GM21367 (cell line): ENCODE data around the gene CLDN10.

Experiments
- ATAC-seq: cut with Tn5 transposase; IDR thresholded peaks from one replicate; pipeline ENCODE4 v1.9.1; 2021; ENCODE audit not compliant: unreplicated experiment

Gene CLDN10

DNA sequence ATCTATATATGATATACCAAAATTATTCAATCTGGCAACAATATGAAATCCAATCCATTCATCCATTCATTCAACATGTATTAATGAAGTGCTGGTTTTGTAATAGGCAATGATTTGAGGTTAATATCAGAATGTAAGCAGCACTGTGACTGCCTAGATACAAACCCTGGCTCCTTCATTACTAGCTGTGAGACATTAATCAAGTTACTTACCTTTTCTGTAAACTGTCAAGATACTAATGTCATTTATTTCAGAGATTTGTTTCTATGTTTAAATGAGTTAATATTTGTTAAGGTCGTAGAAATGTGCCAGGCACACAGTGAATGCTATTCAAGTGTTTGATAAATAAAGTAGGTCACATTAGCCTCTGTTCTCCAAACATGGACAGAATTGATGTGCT lies 40.9 kb downstream of the CLDN10 start:
- no peak for ATAC-seq

DNA sequence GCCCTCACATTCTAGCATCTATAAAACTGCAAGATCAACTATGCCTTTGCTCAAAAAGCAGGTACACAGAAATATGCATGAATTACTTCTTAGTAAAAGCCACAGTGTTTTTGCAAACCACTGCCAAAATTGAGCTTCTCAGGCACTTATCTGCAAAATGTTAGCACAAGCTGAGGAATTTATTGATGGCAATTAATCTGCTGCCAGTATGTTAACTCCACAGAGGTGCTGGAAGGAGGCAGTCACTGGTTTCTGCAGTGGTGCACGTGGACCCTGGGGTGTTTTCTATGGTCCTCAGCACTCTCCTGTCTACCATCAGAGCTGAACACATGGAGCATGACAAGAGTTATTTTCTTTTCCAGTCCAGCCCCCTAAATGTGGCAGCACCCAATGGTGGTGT lies 44.2 kb downstream of the CLDN10 start:
- ATAC-seq: no peak

DNA sequence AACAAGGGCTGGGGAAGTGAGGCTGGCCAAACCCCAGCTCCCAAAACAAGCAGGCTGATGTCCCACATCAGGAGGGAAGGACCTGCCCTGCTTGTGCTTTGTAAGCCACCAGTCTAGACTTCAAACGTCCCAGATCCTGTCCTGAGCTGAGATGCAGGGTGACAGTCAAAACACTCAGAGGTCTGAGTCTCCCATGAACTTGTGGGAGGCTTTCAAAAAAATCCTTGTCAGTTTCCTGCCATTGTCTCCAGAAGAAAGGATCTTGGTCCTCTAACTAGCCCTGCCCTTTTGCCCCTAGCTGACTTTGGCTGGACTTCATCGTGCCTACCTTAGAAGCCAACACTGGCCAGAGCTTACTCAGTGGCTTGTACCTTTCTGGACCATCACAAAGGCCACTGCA lies 48.7 kb downstream of the CLDN10 start:
- no peak for ATAC-seq

DNA sequence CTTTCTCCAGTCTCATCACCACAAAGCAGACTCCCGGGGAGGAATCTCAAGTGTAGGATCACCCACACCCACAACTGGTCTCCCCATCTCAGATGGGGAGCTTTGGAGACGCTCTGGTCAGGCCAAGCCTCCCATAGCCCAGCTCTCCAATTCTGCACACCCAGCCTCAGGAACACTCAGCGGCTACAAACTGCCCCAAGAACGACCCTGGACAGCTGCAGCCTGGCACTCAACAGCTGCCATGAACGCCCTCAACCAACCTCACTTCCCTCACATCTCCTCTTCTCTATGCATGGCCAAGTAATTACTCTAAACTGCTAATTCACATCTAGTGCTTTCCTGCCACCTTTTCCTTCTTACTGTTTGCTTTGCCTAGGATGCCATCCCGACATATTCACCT lies 49.4 kb downstream of the CLDN10 start:
- ATAC-seq: no peak

DNA sequence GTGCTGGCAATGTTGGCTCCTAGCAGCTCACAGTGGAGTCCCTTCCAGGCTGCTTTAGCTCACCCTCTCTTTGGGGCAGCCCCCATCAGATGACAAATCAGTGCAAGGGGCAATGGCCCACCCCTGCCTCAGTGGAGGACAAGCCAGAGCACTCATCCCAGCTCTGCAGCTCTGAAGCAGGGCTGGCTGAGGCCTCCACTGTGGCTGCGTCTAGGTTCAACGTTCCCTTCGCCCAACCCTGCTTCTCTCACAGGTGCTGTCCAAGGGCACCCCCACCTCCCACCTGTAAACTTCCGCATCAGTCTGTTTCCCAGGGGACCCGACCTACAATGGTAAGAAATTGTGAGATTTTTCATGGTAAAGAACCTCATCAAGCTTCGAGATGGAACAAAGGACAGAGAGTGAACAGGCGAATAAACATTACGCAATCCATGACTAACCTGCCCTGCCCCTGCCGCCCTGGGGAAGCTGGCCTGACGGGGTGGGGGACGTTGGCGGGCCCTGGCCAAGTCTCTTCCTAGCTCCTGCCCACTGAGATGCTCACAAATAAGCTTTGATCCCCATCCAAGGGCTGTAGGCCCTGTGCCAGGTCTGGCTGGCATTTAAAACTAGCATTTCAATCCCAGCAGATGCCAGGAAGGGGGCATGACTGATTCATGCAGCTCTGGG lies 51.5 kb downstream of the CLDN10 start:
- ATAC-seq: no peak

DNA sequence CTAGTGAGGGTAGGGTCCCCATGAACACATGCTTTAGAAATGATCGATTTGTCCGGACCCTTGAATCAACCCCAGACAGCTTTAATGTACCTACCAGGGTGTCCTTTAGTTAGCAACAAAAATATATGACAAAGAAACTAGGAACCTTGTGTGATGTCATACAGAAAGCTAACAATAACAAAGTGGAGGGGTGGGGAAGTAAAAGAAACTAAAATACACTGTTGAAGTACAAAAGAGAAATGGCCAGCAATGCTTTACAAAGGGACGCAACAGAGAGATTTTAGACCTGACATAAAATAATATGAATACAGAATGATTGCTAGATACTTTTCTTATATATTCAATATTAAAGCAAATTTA lies 52.0 kb downstream of the CLDN10 start:
- no peak for ATAC-seq

DNA sequence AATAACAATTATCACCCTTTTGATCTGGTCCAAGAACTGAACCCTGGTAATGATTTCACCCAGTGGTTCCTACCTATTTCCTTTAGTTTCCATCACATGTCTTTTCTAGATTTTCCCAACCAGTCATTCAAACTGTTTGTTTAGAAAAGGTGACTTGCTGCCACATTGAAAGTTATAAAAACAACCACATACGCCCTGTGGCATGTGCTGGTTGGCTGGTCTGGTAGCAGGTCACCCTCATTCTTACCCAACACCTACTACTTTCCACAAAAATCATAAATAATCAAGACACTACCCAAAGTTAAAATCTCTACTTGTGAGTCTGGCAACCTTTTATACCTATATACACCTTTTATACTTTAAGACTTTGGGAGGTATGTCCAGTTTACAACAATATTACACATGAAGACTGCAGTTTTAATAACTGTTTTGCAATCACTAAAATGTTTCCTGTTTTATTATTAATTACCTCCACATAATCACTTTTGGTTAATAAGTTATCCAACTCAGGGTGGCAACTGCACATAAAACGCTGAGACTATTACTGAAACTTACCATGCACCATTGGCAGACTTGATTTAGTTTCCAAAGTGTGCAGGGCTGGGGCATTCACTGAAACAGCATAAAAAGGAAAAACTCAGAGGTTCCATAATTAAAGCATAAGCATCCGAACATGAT lies 53.1 kb downstream of the CLDN10 start:
- ATAC-seq: no peak

DNA sequence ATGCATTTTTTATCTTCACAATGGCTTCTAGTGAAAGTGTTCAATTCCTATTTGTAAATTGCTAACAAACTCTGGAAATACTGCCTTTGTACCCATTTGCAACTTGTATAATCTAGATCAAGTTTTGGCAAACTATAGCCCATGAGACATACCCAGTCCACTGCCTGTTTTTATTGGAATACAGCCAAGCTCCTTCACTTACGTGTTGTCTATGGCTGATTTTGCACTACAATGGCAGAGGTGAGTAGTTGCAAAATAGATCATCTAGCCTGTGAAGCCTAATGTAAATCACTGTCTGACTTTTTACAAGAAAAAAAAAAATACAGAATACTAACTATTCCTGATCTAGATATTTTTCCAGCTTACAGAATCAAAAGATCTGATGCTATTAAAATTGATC lies 54.8 kb downstream of the CLDN10 start:
- ATAC-seq: no peak

DNA sequence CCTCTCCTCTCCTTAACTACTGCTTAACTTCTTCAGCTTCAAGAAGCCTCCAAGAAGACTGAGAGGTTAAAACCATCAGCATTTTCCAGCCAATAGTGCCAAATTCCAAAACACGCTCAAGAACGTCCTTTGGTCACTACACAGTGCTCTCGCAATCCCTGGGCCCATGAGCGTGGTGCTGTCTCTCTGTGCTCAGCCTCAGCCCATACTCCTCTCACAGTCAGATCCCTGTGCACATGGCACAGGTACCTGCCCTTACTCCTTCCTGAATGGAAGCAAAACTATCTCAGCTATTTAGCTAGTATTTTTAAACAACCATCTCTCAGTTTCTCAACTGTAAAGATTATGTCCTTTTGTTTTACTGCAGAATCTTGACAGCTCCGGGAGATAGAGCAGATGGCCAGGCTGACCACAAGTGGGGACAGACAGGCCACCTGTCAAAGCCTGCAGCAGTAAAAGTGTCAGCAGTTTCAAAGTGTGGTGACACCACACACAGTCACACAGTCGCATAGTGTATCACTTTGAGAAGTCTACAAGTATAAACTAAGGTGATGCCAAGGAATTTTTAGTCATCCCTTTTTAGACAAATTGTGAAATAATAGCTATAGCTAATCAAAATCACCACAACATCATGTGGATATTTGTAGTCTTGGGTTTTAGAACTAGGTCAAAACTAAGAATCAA lies 56.3 kb downstream of the CLDN10 start:
- ATAC-seq: no peak

DNA sequence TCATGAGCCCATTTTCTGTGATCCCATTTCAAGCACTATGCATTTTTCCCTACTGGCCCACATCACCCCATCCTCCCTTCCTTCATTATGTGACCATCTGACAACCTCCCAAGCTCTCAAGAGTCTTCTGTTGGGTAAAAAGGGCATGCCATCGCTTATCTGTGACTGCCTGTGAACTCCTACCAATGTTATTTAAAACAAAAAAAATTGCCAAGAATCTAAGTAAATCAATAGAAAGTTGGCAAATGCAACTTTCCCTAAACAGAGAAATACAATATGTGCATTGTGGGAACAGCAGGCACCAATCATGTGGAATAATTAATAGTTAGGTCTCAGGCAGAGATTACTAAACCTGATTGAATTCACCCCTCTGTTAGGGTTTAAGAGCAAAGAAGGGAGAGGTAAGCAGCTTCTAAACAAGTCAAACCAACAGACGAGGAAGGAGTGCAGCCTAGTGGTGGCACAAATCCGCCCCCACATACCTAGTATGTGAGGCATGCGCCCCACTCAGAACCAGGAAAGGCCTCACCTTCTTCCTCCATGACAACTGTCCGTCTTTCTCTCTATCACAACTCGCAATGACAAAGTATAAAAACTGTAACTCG lies 62.2 kb downstream of the CLDN10 start:
- ATAC-seq: no peak

DNA sequence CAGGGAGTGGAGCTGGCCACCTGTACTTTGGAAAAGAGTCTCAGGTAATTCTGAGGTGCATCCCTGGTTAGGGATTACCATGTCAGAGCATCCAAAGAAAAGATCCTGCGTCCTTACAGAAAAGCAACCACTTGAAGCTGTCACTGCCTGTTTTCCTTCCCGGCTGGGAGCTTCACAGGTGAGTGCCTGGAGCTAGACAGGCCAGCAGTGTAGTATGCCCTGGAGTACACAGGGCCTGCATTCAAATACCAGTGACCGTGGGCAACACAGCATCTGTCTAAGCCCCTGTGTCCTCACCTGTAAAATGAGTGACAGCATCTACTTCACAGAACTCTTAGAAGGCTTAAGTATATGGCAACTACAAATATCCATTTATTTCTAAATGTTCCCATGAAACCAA lies 63.0 kb downstream of the CLDN10 start:
- no peak for ATAC-seq

DNA sequence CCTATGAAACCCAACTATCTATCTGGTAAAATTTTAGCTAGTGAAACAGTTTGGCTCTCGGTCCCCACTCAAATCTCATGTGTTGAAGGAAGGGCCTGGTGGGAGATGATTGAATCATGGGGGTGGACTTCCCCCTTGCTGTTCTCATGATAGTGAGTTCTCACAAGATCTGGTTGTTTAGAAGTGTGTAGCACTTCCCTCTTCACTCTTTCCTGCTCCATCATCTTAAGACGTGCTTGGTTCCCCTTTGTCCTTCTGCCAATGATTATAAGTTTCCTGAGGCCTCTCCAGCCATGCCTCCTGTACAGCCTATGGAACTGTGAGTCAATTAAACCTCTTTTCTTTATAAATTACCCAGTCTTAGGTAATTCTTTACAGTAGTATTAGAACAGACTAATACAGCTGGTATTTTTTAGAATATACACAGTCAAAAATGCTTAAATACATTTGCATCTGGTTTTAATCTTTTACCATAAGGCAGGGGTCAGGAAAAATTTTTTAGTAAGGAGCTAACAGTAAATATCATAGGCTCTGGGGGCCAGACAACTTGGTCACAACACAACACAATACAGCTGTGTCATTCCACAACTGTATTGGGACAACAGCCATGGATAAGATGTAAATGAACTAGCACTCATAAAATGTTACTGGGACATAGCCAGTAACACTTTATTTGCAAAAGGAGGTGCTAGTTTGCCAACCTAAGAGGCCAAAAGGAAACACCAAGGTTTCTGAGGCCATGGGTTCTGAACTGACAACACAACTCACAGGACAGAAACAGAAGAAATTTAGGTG lies 67.7 kb downstream of the CLDN10 start:
- no peak for ATAC-seq

DNA sequence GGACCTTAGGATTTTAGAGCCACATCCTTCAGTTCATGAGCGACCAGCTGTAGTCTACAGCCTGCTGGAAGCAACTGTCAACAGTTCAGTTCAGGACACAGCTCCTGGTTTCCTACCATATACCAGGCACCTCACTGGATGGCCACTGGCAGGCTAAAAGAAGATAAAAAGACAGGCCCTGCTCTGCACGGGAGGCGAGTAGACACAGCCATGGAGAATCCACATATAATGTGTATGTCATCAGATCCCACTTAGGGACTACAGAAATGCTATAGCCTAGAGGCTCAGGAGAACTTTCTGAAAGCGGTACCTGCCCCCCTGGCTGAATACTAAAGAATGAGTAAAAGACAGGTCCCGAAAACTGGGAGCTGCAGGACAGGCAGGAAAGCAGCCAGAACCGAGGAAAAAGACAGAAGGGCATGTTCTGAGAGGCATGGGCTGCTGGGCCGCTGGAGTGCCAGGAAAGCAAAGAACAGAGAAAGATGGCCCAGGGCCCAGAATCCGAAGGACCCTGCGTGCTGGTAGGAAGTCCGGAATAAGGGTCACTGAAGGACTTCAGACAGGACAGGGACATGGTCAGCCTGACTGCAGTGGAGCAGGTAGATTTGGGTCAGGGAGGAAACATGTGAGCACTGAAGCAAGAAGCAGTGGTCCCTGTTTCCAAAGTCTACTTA lies 68.4 kb downstream of the CLDN10 start:
- ATAC-seq: no peak

DNA sequence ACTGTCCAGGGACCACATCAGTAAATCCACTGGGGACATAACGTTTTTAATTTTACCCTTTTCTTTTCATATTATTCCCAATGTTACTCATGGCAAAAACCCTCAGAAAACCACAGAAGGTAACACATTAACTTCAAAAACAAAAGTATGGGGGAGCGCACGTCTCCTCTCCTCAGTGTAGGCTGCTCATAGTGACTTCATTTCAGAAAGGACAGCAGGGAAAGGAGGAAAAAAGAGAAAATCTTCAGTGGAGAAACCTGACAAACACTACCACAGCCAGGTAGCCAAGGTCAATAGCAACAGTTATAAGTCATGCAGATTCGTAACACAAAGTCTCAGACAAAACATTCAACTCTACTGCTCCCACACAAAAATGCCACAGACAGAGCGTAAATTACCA lies 70.6 kb downstream of the CLDN10 start:
- ATAC-seq: no peak

DNA sequence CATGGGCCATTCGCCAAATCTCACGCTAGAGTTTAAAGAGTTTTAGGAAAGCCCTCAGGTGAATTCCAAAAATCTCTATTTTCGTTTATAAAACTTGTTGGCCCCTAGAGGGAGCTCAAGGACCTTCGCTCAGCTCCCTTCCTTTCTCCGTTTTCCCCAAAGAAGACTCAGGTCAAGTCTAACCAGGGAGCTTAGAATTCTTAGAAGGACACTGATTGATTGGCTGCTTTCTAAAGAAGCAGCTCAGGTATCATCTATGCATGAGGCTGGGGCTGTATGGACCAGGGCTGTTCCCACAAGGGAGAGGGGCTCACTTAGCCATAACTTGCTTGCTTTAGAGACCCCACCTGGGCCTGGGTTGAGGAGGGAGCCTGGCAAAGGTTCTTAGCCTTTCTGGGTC lies 71.5 kb downstream of the CLDN10 start:
- ATAC-seq: peak; percentile 54

DNA sequence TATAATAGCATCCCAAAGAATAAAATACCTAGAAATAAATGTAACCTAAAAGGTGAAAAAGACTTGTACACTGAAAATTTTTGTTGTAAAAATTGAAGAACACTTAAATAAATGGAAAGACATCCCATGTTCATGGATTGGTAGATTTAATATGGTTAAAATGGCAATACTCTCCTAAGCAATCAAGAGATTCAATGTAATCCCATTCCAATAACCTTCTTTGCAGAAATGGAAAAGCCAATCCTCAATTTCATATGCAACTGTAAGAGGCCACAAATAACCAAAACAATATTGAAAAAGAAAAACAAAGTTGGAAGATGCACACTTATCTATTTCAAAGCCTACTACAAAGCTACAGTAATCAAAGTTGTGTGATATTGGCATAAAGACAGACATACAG lies 74.2 kb downstream of the CLDN10 start:
- no peak for ATAC-seq

DNA sequence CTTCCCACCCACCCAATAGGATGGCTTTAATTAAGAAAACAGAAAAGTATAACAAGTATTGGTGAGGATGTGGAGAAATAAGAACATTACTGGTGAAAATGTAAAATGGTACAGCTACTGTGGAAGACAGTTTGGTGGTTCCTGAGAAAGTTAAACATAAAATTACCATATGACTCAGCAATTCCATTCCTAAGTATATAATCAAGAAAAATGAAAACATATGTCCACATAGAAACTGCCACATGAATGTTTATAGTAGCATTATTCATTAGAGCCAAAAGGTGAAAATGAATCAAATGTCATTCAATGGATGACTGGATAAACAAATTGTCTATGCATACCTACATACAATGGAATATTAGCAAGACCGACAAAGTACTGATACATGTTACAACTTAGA lies 75.1 kb downstream of the CLDN10 start:
- ATAC-seq: no peak

DNA sequence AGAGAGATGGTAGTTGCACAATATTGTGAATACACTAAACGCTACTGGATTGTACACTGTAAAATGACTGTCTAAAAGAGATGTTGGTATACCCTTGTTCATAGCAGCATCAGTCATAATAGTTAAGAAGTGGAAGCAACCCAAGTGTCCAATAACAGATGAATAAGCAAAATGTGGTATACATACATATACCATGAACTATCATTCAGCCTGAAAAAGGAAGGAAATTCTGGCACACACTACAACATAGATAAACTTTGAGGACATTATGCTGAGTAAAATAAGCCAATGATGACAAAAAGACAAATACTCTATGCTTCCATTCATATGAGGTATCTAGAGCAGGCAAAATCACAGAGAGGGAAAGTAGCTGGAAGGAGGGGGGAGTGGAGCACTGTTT lies 76.0 kb downstream of the CLDN10 start:
- no peak for ATAC-seq

DNA sequence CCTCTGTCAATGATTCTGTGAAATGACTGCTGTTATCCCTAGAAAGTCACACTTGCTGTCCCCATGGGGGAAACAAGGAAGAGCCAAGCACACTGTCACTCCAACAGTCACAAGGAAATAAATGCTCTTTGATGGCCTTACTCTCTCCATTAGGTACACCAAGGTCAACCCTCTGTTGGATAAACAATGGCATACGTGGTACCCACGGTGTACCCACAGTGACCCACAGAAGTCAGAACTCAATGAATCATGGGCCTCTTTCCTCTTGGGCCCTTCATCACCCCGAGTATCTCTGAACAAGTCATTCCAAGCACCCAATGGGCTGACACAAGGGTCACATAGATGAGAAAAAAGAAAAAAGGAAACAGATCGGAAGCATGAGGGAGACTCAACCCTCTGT lies 76.6 kb downstream of the CLDN10 start:
- ATAC-seq: no peak
